H9 (cell line): ENCODE measurements around the gene ME3. TPM values are rescaled to one million over a fixed set of nuclear protein-coding genes. Genes with fewer than 3 reads are reported as not detected.

ENCODE experiments used
- DNase-seq: peaks from one replicate; pipeline ENCODE4 v3.0.0-alpha.2; 2017
- H2AFZ ChIP-seq: one replicate; pipeline ENCODE4 v1.6.1; 2013; ENCODE audit warnings: mild to moderate bottlenecking, low read length, control low read depth, moderate library complexity
- H2AK5ac ChIP-seq: 2 replicates; pipeline ENCODE4 v1.6.1; 2013; ENCODE audit warnings: low read length, control low read depth, mixed read lengths; ENCODE audit not compliant: insufficient read length
- H2BK120ac ChIP-seq: one replicate; pipeline ENCODE4 v1.6.1; 2013; ENCODE audit warnings: low read depth, mild to moderate bottlenecking, low read length, control low read depth, inconsistent platforms; ENCODE audit not compliant: poor library complexity, severe bottlenecking
- H2BK12ac ChIP-seq: 2 replicates; pipeline ENCODE4 v1.6.1; 2013; ENCODE audit warnings: low read length, control low read depth, mixed read lengths, low read depth; ENCODE audit not compliant: insufficient read length
- H2BK15ac ChIP-seq: 2 replicates; pipeline ENCODE4 v1.6.1; 2013; ENCODE audit warnings: low read depth, low read length, control low read depth
- H2BK20ac ChIP-seq: one replicate; pipeline ENCODE4 v1.6.1; 2013; ENCODE audit warnings: low read depth, mild to moderate bottlenecking, low read length, control low read depth, inconsistent platforms; ENCODE audit not compliant: poor library complexity, severe bottlenecking
- H2BK5ac ChIP-seq: 2 replicates; pipeline ENCODE4 v1.6.1; 2013; ENCODE audit warnings: low read length, control low read depth, mixed read lengths; ENCODE audit not compliant: insufficient read length
- H3K14ac ChIP-seq: 2 replicates; pipeline ENCODE4 v1.6.1; 2013; ENCODE audit warnings: low read length, control low read depth; ENCODE audit not compliant: insufficient read depth
- H3K18ac ChIP-seq: 2 replicates; pipeline ENCODE4 v1.6.1; 2013; ENCODE audit warnings: low read depth, mild to moderate bottlenecking, mixed read lengths, low read length, control low read depth; ENCODE audit not compliant: insufficient read length
- H3K23ac ChIP-seq: 2 replicates; pipeline ENCODE4 v1.6.1; 2013; ENCODE audit warnings: low read length, control low read depth, mixed read lengths, low read depth; ENCODE audit not compliant: insufficient read length
- H3K23me2 ChIP-seq: 2 replicates; pipeline ENCODE4 v1.6.1; 2013; ENCODE audit warnings: low read depth, mild to moderate bottlenecking, mixed read lengths, low read length, control low read depth; ENCODE audit not compliant: insufficient read length, poor library complexity, severe bottlenecking
- H3K27ac ChIP-seq: 2 replicates; pipeline ENCODE4 v1.5.1; 2013; ENCODE audit warnings: low read length, control low read depth, mixed read lengths, low read depth; ENCODE audit not compliant: insufficient read length
- H3K27me3 ChIP-seq: 2 replicates; pipeline ENCODE4 v1.6.1; 2013; ENCODE audit warnings: low read length, control low read depth, inconsistent platforms; ENCODE audit not compliant: insufficient read depth
- H3K4ac ChIP-seq: 2 replicates; pipeline ENCODE4 v1.6.1; 2013; ENCODE audit warnings: low read depth, mild to moderate bottlenecking, control low read depth, inconsistent platforms, low read length, moderate library complexity
- H3K4me1 ChIP-seq: 2 replicates; pipeline ENCODE4 v1.6.1; 2013; ENCODE audit warnings: low read length, control low read depth, inconsistent platforms; ENCODE audit not compliant: insufficient read depth
- H3K4me2 ChIP-seq: 2 replicates; pipeline ENCODE4 v1.6.1; 2013; ENCODE audit warnings: low read length, control low read depth, mixed read lengths; ENCODE audit not compliant: insufficient read length, insufficient read depth
- H3K56ac ChIP-seq: 2 replicates; pipeline ENCODE4 v1.6.1; 2013; ENCODE audit warnings: low read depth, mild to moderate bottlenecking, mixed read lengths, low read length, control low read depth; ENCODE audit not compliant: insufficient read length
- H3K79me1 ChIP-seq: 2 replicates; pipeline ENCODE4 v1.6.1; 2013; ENCODE audit warnings: low read depth, mild to moderate bottlenecking, moderate library complexity, low read length, control low read depth, inconsistent platforms; ENCODE audit not compliant: insufficient read depth, poor library complexity, severe bottlenecking
- H3K79me2 ChIP-seq: 2 replicates; pipeline ENCODE4 v1.6.1; 2013; ENCODE audit warnings: low read length, control low read depth, inconsistent platforms; ENCODE audit not compliant: insufficient read depth
- H3K9ac ChIP-seq: 2 replicates; pipeline ENCODE4 v1.6.1; 2013; ENCODE audit warnings: low read length, control low read depth, mixed read lengths; ENCODE audit not compliant: insufficient read length; ENCODE audit errors: extremely low read depth
- H3K9me3 ChIP-seq: one replicate; pipeline ENCODE4 v1.6.1; 2013; ENCODE audit warnings: low read depth, low read length, inconsistent platforms; ENCODE audit not compliant: control insufficient read depth
- H3T11ph ChIP-seq: one replicate; pipeline ENCODE4 v1.6.1; 2013; ENCODE audit warnings: mild to moderate bottlenecking, low read length, control low read depth, inconsistent platforms
- H4K20me1 ChIP-seq: one replicate; pipeline ENCODE4 v1.6.1; 2013; ENCODE audit not compliant: control insufficient read depth, insufficient read length, insufficient read depth
- H4K5ac ChIP-seq: 2 replicates; pipeline ENCODE4 v1.6.1; 2013; ENCODE audit warnings: low read depth, mild to moderate bottlenecking, mixed read lengths, low read length, control low read depth; ENCODE audit not compliant: insufficient read length
- H4K8ac ChIP-seq: replicated peaks from 2 replicates; pipeline ENCODE4 v1.6.1; 2013; ENCODE audit warnings: low read length, control low read depth, mixed read lengths, low read depth; ENCODE audit not compliant: insufficient read length
- H4K91ac ChIP-seq: 2 replicates; pipeline ENCODE4 v1.6.1; 2013; ENCODE audit warnings: low read depth, mild to moderate bottlenecking, moderate library complexity, mixed read lengths, low read length, control low read depth; ENCODE audit not compliant: insufficient read length
- H3K27ac Mint-ChIP-seq, 3 experiments: 2 replicates in 2 of 3; 3 replicates in 1 of 3; pipeline ENCODE4 v1.8.0; 2020 to 2021; ENCODE audit warnings: mixed read lengths in 3 of 3, mild to moderate bottlenecking in 1 of 3, moderate library complexity in 1 of 3
- H3K27me3 Mint-ChIP-seq: 2 replicates; pipeline ENCODE4 v1.8.0; 2021; ENCODE audit warnings: low read depth, mild to moderate bottlenecking, moderate library complexity, mixed read lengths
- H3K36me3 Mint-ChIP-seq, 3 experiments: 2 replicates in 2 of 3; 3 replicates in 1 of 3; pipeline ENCODE4 v1.8.0; 2020 to 2021; ENCODE audit warnings: low read depth in 3 of 3, mixed read lengths in 3 of 3; ENCODE audit not compliant: insufficient read depth in 1 of 3
- H3K4me1 Mint-ChIP-seq, 2 experiments: 2 replicates each; pipeline ENCODE4 v1.8.0; 2020; ENCODE audit warnings: mixed read lengths in 2 of 2
- H3K4me3 Mint-ChIP-seq, 2 experiments: 2 replicates in 1 of 2; 3 replicates in 1 of 2; pipeline ENCODE4 v1.8.0; 2020 to 2021; ENCODE audit warnings: mild to moderate bottlenecking in 2 of 2, mixed read lengths in 2 of 2, moderate library complexity in 1 of 2
- H3K9me3 Mint-ChIP-seq, 2 experiments: 2 replicates in 1 of 2; 3 replicates in 1 of 2; pipeline ENCODE4 v1.8.0; 2020; ENCODE audit warnings: mild to moderate bottlenecking in 2 of 2, mixed read lengths in 2 of 2, moderate library complexity in 1 of 2
- CTCF ChIP-seq: fragments of 200-600 bp; sonication (generic); conservative IDR thresholded peaks from 3 replicates; pipeline ENCODE4 v1.8.0; 2021; ENCODE audit warnings: antibody characterized with exemption, mild to moderate bottlenecking
- WGBS: extraction: QIAGEN DNeasy Blood & Tissue Kit; methylation state at CpG from one replicate; pipeline ENCODE4 v1.1.7; 2013; ENCODE audit warnings: missing lambda C conversion rate, low lambda C conversion rate, mixed read lengths; ENCODE audit not compliant: insufficient read length; ENCODE audit errors: extremely low coverage; 5-methylcytosine and 5-hydroxymethylcytosine counted together
- total RNA-seq: library from RNA; stranded (reverse); gene quantifications from 2 replicates; pipeline ENCODE4 v1.2.1, GENCODE V29; 2021

Gene ME3
- total RNA-seq, 1 experiment from 2014 or later, result 2.8 TPM

GRCh38 chr11:86468169-86468568, 204.2 kb downstream of the ME3 start:
- Histone ChIP-seq H3K18ac (no peak overlapping the region), H3K4me2 (no peak overlapping the region), H3K4me1 (no peaks in the 10 kb centered on the region), H3K23ac (no peak overlapping the region), H2BK15ac (no peak overlapping the region), H3T11ph (no peak overlapping the region), H3K79me2 (no peaks in the 10 kb centered on the region), H2BK120ac (no peak overlapping the region), H3K9ac (no peak overlapping the region), H3K14ac (no peak overlapping the region), H3K4ac (no peak overlapping the region), H2BK12ac (no peak overlapping the region), H3K27ac (no peak overlapping the region), H4K91ac (no peak overlapping the region), H3K79me1 (no peaks in the 10 kb centered on the region), H4K5ac (no peak overlapping the region), H2AK5ac (no peak overlapping the region), H2BK5ac (no peak overlapping the region), H3K23me2 (no peaks in the 10 kb centered on the region), H2BK20ac (no peak overlapping the region), H3K9me3 (no peaks in the 10 kb centered on the region), H4K8ac (no peak overlapping the region), H4K20me1 (no peaks in the 10 kb centered on the region), H3K56ac (no peak overlapping the region), H2AFZ (no peak overlapping the region), H3K27me3 (no peaks in the 10 kb centered on the region)
- Mint-ChIP-seq H3K27me3 (peaks cover 4% of the 10 kb centered on the region; the same call in 1 of the 2 replicates), H3K9me3 (no peaks in the 10 kb centered on the region), H3K4me1 (no peaks in the 10 kb centered on the region), H3K27ac (no peak overlapping the region), H3K4me3 (no peak overlapping the region), H3K36me3 (no peaks in the 10 kb centered on the region)
- WGBS, result no CpG with 5 or more reads among the region's 1 CpG
- no peak for TF ChIP-seq CTCF
- DNase-seq, result no peak
